Erythroblast (primary cell): Measurements from ENCODE around the gene PCSK1N.
"Not testable (repeated sequence)": the region's sequence is repeated elsewhere in the genome, so short reads cannot be mapped to it uniquely, and the experiment has no call there.

Source experiments
- GATA1 ChIP-seq: IDR thresholded peaks from 2 replicates; pipeline ENCODE4 v1.6.1; 2011; ENCODE audit warnings: low read depth, mild to moderate bottlenecking, control low read depth, low read length, moderate library complexity
- POLR2A ChIP-seq: IDR thresholded peaks from 2 replicates; pipeline ENCODE4 v1.6.1; 2011; ENCODE audit warnings: mild to moderate bottlenecking, low read length

GRCh38 chrX:48872017-48872416 is 36.6 kb upstream of the PCSK1N start:
- TF ChIP-seq POLR2A, GATA1: not testable (repeated sequence)
